ENCODE data around the gene GPC1. TPM values are rescaled to one million over a fixed set of nuclear protein-coding genes. Genes with fewer than 3 reads are reported as not detected.

Gene GPC1
- total and polyA plus RNA-seq, 2 donors (not counting 3 experiments of a cell fraction or from before 2014, with no cell fraction given): 9.6 to 31.1 TPM

DNA sequence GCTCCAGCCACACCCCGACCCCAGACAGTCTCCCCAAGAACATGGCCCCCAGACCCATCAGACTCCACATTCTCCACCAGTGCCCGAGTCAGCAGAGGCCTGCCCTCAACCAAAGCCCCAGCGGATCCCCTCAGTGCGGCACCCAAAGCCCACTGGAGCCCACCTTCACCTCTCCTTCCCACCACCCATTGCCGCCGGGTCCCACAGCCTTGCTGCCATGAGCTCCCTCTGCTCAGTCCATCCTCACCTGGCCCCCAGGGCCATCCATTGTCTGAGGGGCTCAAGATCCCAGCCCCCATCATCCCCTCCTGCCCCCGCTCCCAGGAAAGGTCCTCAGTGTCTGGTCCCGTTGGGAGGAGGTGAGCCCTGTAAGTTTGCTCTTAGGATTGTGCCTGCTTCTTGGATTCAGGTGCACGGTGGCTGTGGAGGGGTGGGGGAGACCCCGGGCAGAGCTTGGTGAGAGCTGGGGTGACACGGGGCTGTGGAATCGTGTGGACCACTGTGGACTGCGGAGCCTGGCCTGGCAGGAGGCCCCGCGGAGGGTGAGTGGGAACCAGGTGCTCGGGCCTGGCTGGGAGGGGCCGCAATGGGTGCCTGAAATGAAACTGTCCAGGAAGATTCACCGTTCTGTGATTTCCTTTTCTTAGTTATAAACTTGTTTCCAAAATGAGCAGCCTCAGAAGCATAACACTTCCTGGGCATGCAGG, 32.7 kb upstream of the GPC1 start:
- BruUV-seq (replicated peaks): no TSS peak
- Histone ChIP-seq H3K4me3 (replicated peaks in 1 of 3; ENCODE audit: insufficient read depth in 1 of 3, low read depth in 1 of 3, low read length in 3 of 3) (no peak overlapping the region), H3K4me2 (ENCODE audit: insufficient read depth, low read length) (no peak overlapping the region), H3K27ac (ENCODE audit: insufficient read depth, low read depth, low read length) (no peak overlapping the region), H3K9me1 (replicated peaks; ENCODE audit: control insufficient read depth, extremely low read depth, insufficient read depth, low read length) (no peaks in the 10 kb centered on the region), H4K20me1 (replicated peaks; ENCODE audit: control insufficient read depth, extremely low read depth, insufficient read depth, low read length) (no peaks in the 10 kb centered on the region), H3K27me3 (ENCODE audit: control insufficient read depth in 2 of 2, insufficient read depth in 2 of 2, low read length in 2 of 2) (no peaks in the 10 kb centered on the region), H3K4me1 (ENCODE audit: control insufficient read depth, extremely low read depth, insufficient read depth, low read length) (no peaks in the 10 kb centered on the region), H3K79me2 (ENCODE audit: control insufficient read depth, insufficient read depth, low read length) (no peaks in the 10 kb centered on the region), H2AFZ (ENCODE audit: low read depth, low read length) (no peak overlapping the region), H3K36me3 (ENCODE audit: control insufficient read depth in 2 of 2, extremely low read depth in 1 of 2, insufficient read depth in 2 of 2, low read length in 2 of 2) (no peaks in the 10 kb centered on the region), H3K9me3 (replicated peaks; ENCODE audit: control insufficient read depth, insufficient read depth, low read length) (no peaks in the 10 kb centered on the region), H3K9ac (replicated peaks; ENCODE audit: extremely low read depth, insufficient read depth, low read length) (no peak overlapping the region)
- TF ChIP-seq POLR2A (IDR thresholded peaks at IDR 0.05; ENCODE audit: low read depth, low read length): no peak
- no peak for DNase-seq (ENCODE audit: low read depth, low spot score)
- FAIRE-seq: no peak
- dilution Hi-C loops (cut with MboI; ENCODE audit: extremely low pct_ligation_motif_present, low sequenced_read_pairs) (no loop called here), intact Hi-C loops (cut with micrococcal nuclease) (no loop called here)
- CTCF ChIA-PET: no interaction called here
- POLR2A ChIA-PET: no interaction called here

DNA sequence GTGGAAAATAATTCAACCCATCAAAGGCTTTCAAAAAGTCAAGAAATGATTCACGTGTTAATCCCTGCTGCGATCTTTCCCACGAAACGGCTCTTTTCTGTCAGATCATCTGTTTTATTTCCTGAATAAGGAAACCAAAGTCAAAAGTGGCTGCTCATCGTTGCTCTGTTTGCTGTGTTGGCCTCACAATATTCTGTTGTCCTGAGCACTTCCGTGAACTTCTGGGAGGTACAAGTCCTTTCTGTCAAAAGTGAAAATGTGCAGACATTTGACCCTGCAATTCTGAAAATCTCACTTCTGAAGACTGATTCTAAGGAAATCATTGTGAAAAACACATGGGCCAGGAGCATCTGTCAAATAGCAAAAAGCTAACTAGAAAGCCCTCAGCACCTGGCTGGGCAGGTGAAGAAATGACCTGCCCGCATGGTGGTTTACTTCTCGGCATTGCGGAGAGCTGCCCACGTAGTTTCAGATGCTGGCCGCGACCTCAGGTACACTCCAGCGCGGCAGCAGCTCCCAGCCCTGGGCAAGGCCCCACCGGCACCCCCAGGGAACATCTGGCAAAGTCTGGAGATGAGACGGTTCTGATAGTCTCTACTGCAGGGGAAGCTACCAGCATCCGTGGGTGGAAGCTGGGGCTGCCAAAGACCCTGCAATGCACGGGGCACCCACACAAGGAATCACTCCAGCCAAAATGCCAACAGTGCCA, 31.9 kb upstream of the GPC1 start:
- Histone ChIP-seq H3K4me3 (replicated peaks in 1 of 3; ENCODE audit: insufficient read depth in 1 of 3, low read depth in 1 of 3, low read length in 3 of 3) (no peak overlapping the region), H3K27ac (ENCODE audit: insufficient read depth, low read depth, low read length) (no peak overlapping the region), H2AFZ (ENCODE audit: low read depth, low read length) (no peak overlapping the region), H3K4me2 (ENCODE audit: insufficient read depth, low read length) (no peak overlapping the region), H3K4me1 (ENCODE audit: control insufficient read depth, extremely low read depth, insufficient read depth, low read length) (no peaks in the 10 kb centered on the region), H4K20me1 (replicated peaks; ENCODE audit: control insufficient read depth, extremely low read depth, insufficient read depth, low read length) (no peaks in the 10 kb centered on the region), H3K9me3 (replicated peaks; ENCODE audit: control insufficient read depth, insufficient read depth, low read length) (no peaks in the 10 kb centered on the region), H3K27me3 (ENCODE audit: control insufficient read depth in 2 of 2, insufficient read depth in 2 of 2, low read length in 2 of 2) (no peaks in the 10 kb centered on the region), H3K9me1 (replicated peaks; ENCODE audit: control insufficient read depth, extremely low read depth, insufficient read depth, low read length) (no peaks in the 10 kb centered on the region), H3K9ac (replicated peaks; ENCODE audit: extremely low read depth, insufficient read depth, low read length) (no peak overlapping the region), H3K36me3 (ENCODE audit: control insufficient read depth in 2 of 2, extremely low read depth in 1 of 2, insufficient read depth in 2 of 2, low read length in 2 of 2) (no peaks in the 10 kb centered on the region), H3K79me2 (ENCODE audit: control insufficient read depth, insufficient read depth, low read length) (no peaks in the 10 kb centered on the region)
- no peak for FAIRE-seq
- intact Hi-C loops (cut with micrococcal nuclease): no loop called here
- DNase-seq (ENCODE audit: low read depth, low spot score): no peak
- POLR2A ChIA-PET: no interaction called here
- CTCF ChIA-PET: no interaction called here
- TF ChIP-seq, protein P1, sequence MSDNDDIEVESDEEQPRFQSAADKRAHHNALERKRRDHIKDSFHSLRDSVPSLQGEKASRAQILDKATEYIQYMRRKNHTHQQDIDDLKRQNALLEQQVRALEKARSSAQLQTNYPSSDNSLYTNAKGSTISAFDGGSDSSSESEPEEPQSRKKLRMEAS (IDR thresholded peaks at IDR 0.05; ENCODE audit: insufficient read depth, insufficient read length): no peak
- TF ChIP-seq GATA2 (IDR thresholded peaks at IDR 0.05; ENCODE audit: insufficient read depth, insufficient read length, low read depth, low read length) (no peak), MYC (IDR thresholded peaks at IDR 0.05; ENCODE audit: low read depth, low read length) (no peak), POLR2A (IDR thresholded peaks at IDR 0.05; ENCODE audit: low read depth, low read length) (no peak)
- BruUV-seq (replicated peaks): no TSS peak
- dilution Hi-C loops (cut with MboI; ENCODE audit: extremely low pct_ligation_motif_present, low sequenced_read_pairs): no loop called here
